Medulla oblongata (tissue), 1 donor: ENCODE measurements around the gene ANKRD2.
"Not testable (repeated sequence)": the region's sequence is repeated elsewhere in the genome, so short reads cannot be mapped to it uniquely, and the experiment has no call there.

ENCODE experiments used
- DNase-seq: peaks from one replicate; pipeline ENCODE4 v3.0.0-alpha.2; 2015; ENCODE audit errors: extremely low spot score

ANKRD2 gene

GRCh38 chr10:97572214-97572989, at the start of gene ANKRD2:
ANKRD2 (plus strand) TSS chr10:97572779; CDS start chr10:97572789, 10 bp downstream.
- DNase-seq = peak; percentile 90

GRCh38 chr10:97522937-97523336, 49.6 kb upstream of the ANKRD2 start:
- DNase-seq = no peak

GRCh38 chr10:97525086-97525485, 47.5 kb upstream of the ANKRD2 start:
- no peak for DNase-seq

- no peak for DNase-seq
These were observed 46.9 kb upstream of the ANKRD2 start for GRCh38 chr10:97525683-97526110.

- DNase-seq = not testable (repeated sequence)
These were observed 43.7 kb upstream of the ANKRD2 start for GRCh38 chr10:97528876-97529275.

- DNase-seq = no peak
These were observed 42.7 kb upstream of the ANKRD2 start for GRCh38 chr10:97529685-97530465.

GRCh38 chr10:97531401-97531986, 41.1 kb upstream of the ANKRD2 start:
- DNase-seq = no peak

GRCh38 chr10:97532935-97533671, 39.5 kb upstream of the ANKRD2 start:
- peak; percentile 71 for DNase-seq

- DNase-seq = peak; percentile 63
These were observed 38.7 kb upstream of the ANKRD2 start for GRCh38 chr10:97533888-97534287.

GRCh38 chr10:97534746-97535367, 37.7 kb upstream of the ANKRD2 start:
- peak; percentile 86 for DNase-seq

- no peak for DNase-seq
These were observed 35.3 kb upstream of the ANKRD2 start for GRCh38 chr10:97537186-97537869.

- no peak for DNase-seq
These were observed 34.2 kb upstream of the ANKRD2 start for GRCh38 chr10:97538411-97538810.

GRCh38 chr10:97538839-97539238, 33.7 kb upstream of the ANKRD2 start:
- DNase-seq = no peak

- DNase-seq = no peak
These were observed 32.9 kb upstream of the ANKRD2 start for GRCh38 chr10:97539523-97540200.

- no peak for DNase-seq
These were observed 31.7 kb upstream of the ANKRD2 start for GRCh38 chr10:97540669-97541500.

GRCh38 chr10:97542169-97543024, 30.2 kb upstream of the ANKRD2 start:
- peak; percentile 77 for DNase-seq

GRCh38 chr10:97543025-97543546, 29.5 kb upstream of the ANKRD2 start:
- DNase-seq = peak; percentile 91
